HCT116 (cell line): Measurements from ENCODE around the gene AOC2. TPM values are rescaled to one million over a fixed set of nuclear protein-coding genes. Genes with fewer than 3 reads are reported as not detected.
A peak's percentile ranks its signal among the peaks of the same experiment; 100 is the strongest.

Experiments used
- ATAC-seq: fragments of 200-7000 bp; cut with Tn5 transposase; 2 replicates; pipeline ENCODE4 v1.9.1; 2020; ENCODE audit warnings: mild to moderate bottlenecking, moderate library complexity
- BruUV-seq: library from RNA; stranded (reverse); fragments of 400-500 nt; replicated peaks from 2 replicates; lab custom pipeline; 2021; lab: Mats Ljungman, UMichigan
- CTCF ChIA-PET: fragments of 300-600 bp; sonication (Branson Sonifier 250); formaldehyde crosslinking; loops from one replicate; lab custom pipeline; 2021; ENCODE audit warnings: antibody characterized with exemption; lab: Charles Lee
- POLR2A ChIA-PET: fragments of 300-600, 350-600 bp; sonication (Branson Sonifier 250); formaldehyde crosslinking; loops from one replicate; lab custom pipeline; 2021; ENCODE audit warnings: antibody characterized with exemption; lab: Charles Lee
- RAD21 ChIA-PET, 2 experiments: fragments of 300-600 bp; sonication (Branson Sonifier 250); formaldehyde crosslinking; loops; one replicate each; lab custom pipeline; 2023; ENCODE audit warnings: low total read pairs in 2 of 2; ENCODE audit not compliant: uncharacterized antibody in 2 of 2, unreplicated experiment in 2 of 2, low non-redundant PET in 1 of 2; lab: Charles Lee
- DNase-seq: peaks from one replicate; pipeline ENCODE4 v3.0.0-alpha.2; 2010; ENCODE audit warnings: low read depth, low spot score
- H2AFZ ChIP-seq: fragments of 200-600 bp; shearing (Covaris generic), sonication (generic); 2 replicates; pipeline ENCODE4 v1.6.1; 2017; ENCODE audit warnings: low read depth, mixed run types, mixed read lengths, antibody characterized with exemption, low read length; ENCODE audit not compliant: poor library complexity, severe bottlenecking
- H3K27ac ChIP-seq: 2 replicates; pipeline ENCODE4 v1.5.1; 2012; ENCODE audit warnings: low read depth, low read length
- H3K27me3 ChIP-seq: fragments of 200-600 bp; sonication (generic); 2 replicates; pipeline ENCODE4 v1.6.1; 2016; ENCODE audit warnings: mixed run types, low read length, mixed read lengths; ENCODE audit not compliant: insufficient read depth
- H3K36me3 ChIP-seq, 2 experiments: fragments of 200-500 bp in 1 of 2; fragments of 200-600 bp in 1 of 2; sonication (Bioruptor generic) in 1 of 2; sonication (generic) in 1 of 2; 2 replicates each; pipeline versions ENCODE4 v1.5.1 to v1.6.1; 2014 to 2016; ENCODE audit warnings: low read length in 2 of 2, inconsistent platforms in 1 of 2, mixed read lengths in 1 of 2, mixed run types in 1 of 2; ENCODE audit not compliant: insufficient read depth in 2 of 2, control insufficient read depth in 1 of 2
- H3K4me1 ChIP-seq, 2 experiments: fragments of 200-600 bp in 1 of 2; sonication (generic) in 1 of 2; 2 replicates each; pipeline versions ENCODE4 v1.5.1 to v1.6.1; 2012 to 2017; ENCODE audit warnings: low read length in 2 of 2, inconsistent platforms in 1 of 2, mild to moderate bottlenecking in 1 of 2, mixed read lengths in 1 of 2, mixed run types in 1 of 2, moderate library complexity in 1 of 2; ENCODE audit not compliant: insufficient read depth in 2 of 2, control insufficient read depth in 1 of 2
- H3K4me2 ChIP-seq: fragments of 200-600 bp; sonication (generic); 2 replicates; pipeline ENCODE4 v1.6.1; 2017; ENCODE audit warnings: mixed run types, low read length, mixed read lengths
- H3K4me3 ChIP-seq, 2 experiments: fragments of 200-600 bp in 1 of 2; sonication (generic) in 1 of 2; replicated peaks in 1 of 2; 2 replicates each; pipeline ENCODE4 v1.5.1; 2011 to 2016; ENCODE audit warnings: low read length in 2 of 2, control low read depth in 1 of 2, low read depth in 1 of 2, mild to moderate bottlenecking in 1 of 2, mixed read lengths in 1 of 2, mixed run types in 1 of 2
- H3K79me2 ChIP-seq: fragments of 200-600 bp; sonication (generic); 2 replicates; pipeline ENCODE4 v1.6.1; 2017; ENCODE audit warnings: mild to moderate bottlenecking, mixed run types, low read length, moderate library complexity, mixed read lengths; ENCODE audit not compliant: insufficient read depth
- H3K9ac ChIP-seq: fragments of 200-600 bp; sonication (generic); 2 replicates; pipeline ENCODE4 v1.6.1; 2016; ENCODE audit warnings: low read length, mixed read lengths
- H3K9me2 ChIP-seq: fragments of 200-600 bp; sonication (generic), shearing (Covaris generic); 2 replicates; pipeline ENCODE4 v1.6.1; 2017; ENCODE audit warnings: mixed run types, mild to moderate bottlenecking, moderate library complexity; ENCODE audit not compliant: insufficient read depth
- H3K9me3 ChIP-seq, 2 experiments: fragments of 200-500 bp in 1 of 2; fragments of 200-600 bp in 1 of 2; sonication (Bioruptor generic) in 1 of 2; sonication (generic) in 1 of 2; 2 replicates each; pipeline ENCODE4 v1.6.1; 2014 to 2017; ENCODE audit warnings: low read length in 2 of 2, mixed read lengths in 2 of 2, inconsistent platforms in 1 of 2, low read depth in 1 of 2, mild to moderate bottlenecking in 1 of 2, mixed run types in 1 of 2, moderate library complexity in 1 of 2; ENCODE audit not compliant: control insufficient read depth in 1 of 2, insufficient read depth in 1 of 2
- H4K20me1 ChIP-seq: fragments of 200-600 bp; sonication (generic), shearing (Covaris generic); 2 replicates; pipeline ENCODE4 v1.6.1; 2017; ENCODE audit warnings: mixed run types, mild to moderate bottlenecking, moderate library complexity; ENCODE audit not compliant: insufficient read depth
- CTCF ChIP-seq, 3 experiments: fragments of 200-600 bp in 1 of 3; sonication (generic) in 1 of 3; IDR thresholded peaks in 2 of 3; conservative IDR thresholded peaks in 1 of 3; 2 replicates each; pipeline ENCODE4 v1.5.1; 2012 to 2017; ENCODE audit warnings: low read depth in 2 of 3, low read length in 2 of 3, antibody characterized with exemption in 1 of 3, borderline replicate concordance in 1 of 3, control low read depth in 1 of 3, mild to moderate bottlenecking in 1 of 3, mixed read lengths in 1 of 3, mixed run types in 1 of 3, moderate library complexity in 1 of 3; ENCODE audit not compliant: insufficient read depth in 1 of 3
- ELF1 ChIP-seq: IDR thresholded peaks from 2 replicates; pipeline ENCODE4 v1.6.1; 2012; ENCODE audit warnings: low read depth, borderline replicate concordance
- EZH2phosphoT487 ChIP-seq: fragments of 200-600 bp; IDR thresholded peaks from 2 replicates; pipeline ENCODE4 v1.6.1; 2018; ENCODE audit warnings: antibody characterized with exemption, borderline replicate concordance
- RAD21 ChIP-seq: IDR thresholded peaks from 2 replicates; pipeline ENCODE4 v1.6.1; 2012; ENCODE audit warnings: low read depth, mild to moderate bottlenecking
- SIN3A ChIP-seq: IDR thresholded peaks from 2 replicates; pipeline ENCODE4 v1.6.1; 2012; ENCODE audit warnings: low read depth
- intact Hi-C: fragments of 100-400 bp; cut with micrococcal nuclease; formaldehyde crosslinking; loops from 2 replicates; pipeline ENCODE4 v1.10.0; 2022
- total RNA-seq: library from RNA; stranded (reverse); gene quantifications from one replicate; pipeline ENCODE4 v1.2.1, GENCODE V29; 2021; ENCODE audit not compliant: unreplicated experiment
- TF ChIP-seq, protein P1 (sequence below): IDR thresholded peaks from 2 replicates; pipeline ENCODE4 v1.6.1; 2012; ENCODE audit warnings: low read depth

The AOC2 gene
- total RNA-seq, 1 experiment from 2014 or later = 8.0 TPM

GRCh38 chr17:42819939-42820535 is 24.3 kb upstream of the AOC2 start:
- Histone ChIP-seq H3K4me1 (peaks cover 2 to 16% of the 10 kb centered on the region in 2 experiments; a peak in 2 of 4 replicates), H3K27me3 (no peaks in the 10 kb centered on the region)
- RAD21 ChIA-PET = no interaction called here
- CTCF ChIA-PET = no interaction called here
- TF ChIP-seq ELF1 = no peak
- no peak for TF ChIP-seq SIN3A
- TF ChIP-seq RAD21 = peak; percentile 27; the same call in 1 of the 2 replicates
- TF ChIP-seq, protein P1, sequence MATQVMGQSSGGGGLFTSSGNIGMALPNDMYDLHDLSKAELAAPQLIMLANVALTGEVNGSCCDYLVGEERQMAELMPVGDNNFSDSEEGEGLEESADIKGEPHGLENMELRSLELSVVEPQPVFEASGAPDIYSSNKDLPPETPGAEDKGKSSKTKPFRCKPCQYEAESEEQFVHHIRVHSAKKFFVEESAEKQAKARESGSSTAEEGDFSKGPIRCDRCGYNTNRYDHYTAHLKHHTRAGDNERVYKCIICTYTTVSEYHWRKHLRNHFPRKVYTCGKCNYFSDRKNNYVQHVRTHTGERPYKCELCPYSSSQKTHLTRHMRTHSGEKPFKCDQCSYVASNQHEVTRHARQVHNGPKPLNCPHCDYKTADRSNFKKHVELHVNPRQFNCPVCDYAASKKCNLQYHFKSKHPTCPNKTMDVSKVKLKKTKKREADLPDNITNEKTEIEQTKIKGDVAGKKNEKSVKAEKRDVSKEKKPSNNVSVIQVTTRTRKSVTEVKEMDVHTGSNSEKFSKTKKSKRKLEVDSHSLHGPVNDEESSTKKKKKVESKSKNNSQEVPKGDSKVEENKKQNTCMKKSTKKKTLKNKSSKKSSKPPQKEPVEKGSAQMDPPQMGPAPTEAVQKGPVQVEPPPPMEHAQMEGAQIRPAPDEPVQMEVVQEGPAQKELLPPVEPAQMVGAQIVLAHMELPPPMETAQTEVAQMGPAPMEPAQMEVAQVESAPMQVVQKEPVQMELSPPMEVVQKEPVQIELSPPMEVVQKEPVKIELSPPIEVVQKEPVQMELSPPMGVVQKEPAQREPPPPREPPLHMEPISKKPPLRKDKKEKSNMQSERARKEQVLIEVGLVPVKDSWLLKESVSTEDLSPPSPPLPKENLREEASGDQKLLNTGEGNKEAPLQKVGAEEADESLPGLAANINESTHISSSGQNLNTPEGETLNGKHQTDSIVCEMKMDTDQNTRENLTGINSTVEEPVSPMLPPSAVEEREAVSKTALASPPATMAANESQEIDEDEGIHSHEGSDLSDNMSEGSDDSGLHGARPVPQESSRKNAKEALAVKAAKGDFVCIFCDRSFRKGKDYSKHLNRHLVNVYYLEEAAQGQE = no peak
- no peak for TF ChIP-seq EZH2phosphoT487
- TF ChIP-seq CTCF (IDR thresholded peaks at IDR 0.05 in 2 of 3, conservative IDR thresholded peaks at IDR 0.05 in 1 of 3; ENCODE audit: borderline replicate concordance in 1 of 3, insufficient read depth in 1 of 3, low read depth in 2 of 3, low read length in 2 of 3) = peak; percentile 26 to 74 (median 68); a peak in 4 of 6 replicates
- TF ChIP-seq, all 23 proteins: peak for 2
- Histone ChIP-seq H3K4me2 (no peak overlapping the region), H3K79me2 (peaks cover 26% of the 10 kb centered on the region), H3K4me3 (no peak overlapping the region), H3K9me2 (no peaks in the 10 kb centered on the region), H2AFZ (no peak overlapping the region), H4K20me1 (no peaks in the 10 kb centered on the region), H3K9me3 (no peaks in the 10 kb centered on the region), H3K9ac (no peak overlapping the region), H3K36me3 (peaks cover 37 to 43% of the 10 kb centered on the region in 2 experiments), H3K27ac (no peak overlapping the region)
- BruUV-seq = no TSS peak
- intact Hi-C loops = loop anchor here (5.0 kb wide), 1 partner anchor 98 kb away; no protein-coding TSS in a partner anchor
- peak; percentile 21 for DNase-seq
- POLR2A ChIA-PET = no interaction called here
- ATAC-seq = no peak
